Measurements from ENCODE around the gene HOXC6. TPM values are rescaled to one million over a fixed set of nuclear protein-coding genes. Genes with fewer than 3 reads are reported as not detected.

The HOXC6 gene
- total and polyA plus RNA-seq, 9 of the 15 experiments (the other 6 are each of a cell fraction or from before 2014, with no cell fraction given): 0.06 to 4.0 (median 1.4) TPM

DNA sequence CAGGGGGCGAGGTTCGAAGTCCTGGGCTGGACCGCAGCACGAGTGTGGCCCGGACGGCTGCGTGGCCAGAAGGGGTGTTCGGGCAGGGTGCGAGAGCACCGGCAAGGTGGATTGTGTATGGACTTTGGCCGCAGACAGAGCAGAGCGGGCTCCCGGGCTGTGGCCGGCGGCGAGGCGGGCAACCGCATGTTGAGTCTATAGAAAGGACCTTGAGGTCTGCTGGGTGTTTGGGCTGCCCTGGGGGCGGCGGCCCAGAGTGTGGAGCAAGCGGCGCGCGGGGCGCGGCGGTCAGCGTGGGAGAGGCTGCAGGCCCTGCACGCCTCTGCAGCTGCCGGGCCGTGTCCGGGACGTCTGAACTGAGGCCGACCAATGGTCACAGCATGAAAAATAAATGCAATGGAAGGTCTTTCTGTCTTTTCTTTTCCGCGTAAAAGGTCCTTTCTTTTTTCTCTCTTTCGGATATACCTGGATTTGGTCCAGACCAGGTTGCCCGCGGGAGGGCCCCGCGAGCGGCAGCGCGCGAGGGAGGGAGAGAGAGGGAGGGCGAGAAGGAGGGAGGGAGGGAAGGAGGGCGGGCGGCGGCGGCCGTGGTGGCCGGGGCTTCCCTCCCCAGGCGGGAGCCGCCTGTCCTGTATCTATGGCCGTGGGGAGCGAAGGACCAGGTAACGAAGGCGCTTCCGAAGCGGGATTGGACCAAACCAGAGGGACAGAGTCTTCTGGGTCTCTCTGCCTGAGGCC lies 33.8 kb upstream of the HOXC6 start (continued):
- TF ChIP-seq, protein P1, sequence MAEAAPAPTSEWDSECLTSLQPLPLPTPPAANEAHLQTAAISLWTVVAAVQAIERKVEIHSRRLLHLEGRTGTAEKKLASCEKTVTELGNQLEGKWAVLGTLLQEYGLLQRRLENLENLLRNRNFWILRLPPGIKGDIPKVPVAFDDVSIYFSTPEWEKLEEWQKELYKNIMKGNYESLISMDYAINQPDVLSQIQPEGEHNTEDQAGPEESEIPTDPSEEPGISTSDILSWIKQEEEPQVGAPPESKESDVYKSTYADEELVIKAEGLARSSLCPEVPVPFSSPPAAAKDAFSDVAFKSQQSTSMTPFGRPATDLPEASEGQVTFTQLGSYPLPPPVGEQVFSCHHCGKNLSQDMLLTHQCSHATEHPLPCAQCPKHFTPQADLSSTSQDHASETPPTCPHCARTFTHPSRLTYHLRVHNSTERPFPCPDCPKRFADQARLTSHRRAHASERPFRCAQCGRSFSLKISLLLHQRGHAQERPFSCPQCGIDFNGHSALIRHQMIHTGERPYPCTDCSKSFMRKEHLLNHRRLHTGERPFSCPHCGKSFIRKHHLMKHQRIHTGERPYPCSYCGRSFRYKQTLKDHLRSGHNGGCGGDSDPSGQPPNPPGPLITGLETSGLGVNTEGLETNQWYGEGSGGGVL (CRISPR knock-in tag; IDR thresholded peaks at IDR 0.05): no peak
- TF ChIP-seq SMAD4 (CRISPR knock-in tag; conservative IDR thresholded peaks at IDR 0.05): 0 out of 2 replicates have a peak, but pooled peaks have one; percentile 50
- TF ChIP-seq KLF10 (CRISPR knock-in tag; IDR thresholded peaks at IDR 0.05): no peak
- no peak for TF ChIP-seq GATAD2A (IDR thresholded peaks at IDR 0.05)
- TF ChIP-seq NFE2L1 (tag; IDR thresholded peaks at IDR 0.05; ENCODE audit: borderline replicate concordance, low read depth): no peak
- TF ChIP-seq HDAC1 (IDR thresholded peaks at IDR 0.05): peak in 1 of 2 experiments; percentile 35; a peak in 2 of 4 replicates
- no peak for TF ChIP-seq RAD51 (IDR thresholded peaks at IDR 0.05; ENCODE audit: borderline replicate concordance, low read depth)
- no peak for TF ChIP-seq KLF13 (tag; IDR thresholded peaks at IDR 0.05; ENCODE audit: borderline replicate concordance, low read depth)
- TF ChIP-seq, protein P2, sequence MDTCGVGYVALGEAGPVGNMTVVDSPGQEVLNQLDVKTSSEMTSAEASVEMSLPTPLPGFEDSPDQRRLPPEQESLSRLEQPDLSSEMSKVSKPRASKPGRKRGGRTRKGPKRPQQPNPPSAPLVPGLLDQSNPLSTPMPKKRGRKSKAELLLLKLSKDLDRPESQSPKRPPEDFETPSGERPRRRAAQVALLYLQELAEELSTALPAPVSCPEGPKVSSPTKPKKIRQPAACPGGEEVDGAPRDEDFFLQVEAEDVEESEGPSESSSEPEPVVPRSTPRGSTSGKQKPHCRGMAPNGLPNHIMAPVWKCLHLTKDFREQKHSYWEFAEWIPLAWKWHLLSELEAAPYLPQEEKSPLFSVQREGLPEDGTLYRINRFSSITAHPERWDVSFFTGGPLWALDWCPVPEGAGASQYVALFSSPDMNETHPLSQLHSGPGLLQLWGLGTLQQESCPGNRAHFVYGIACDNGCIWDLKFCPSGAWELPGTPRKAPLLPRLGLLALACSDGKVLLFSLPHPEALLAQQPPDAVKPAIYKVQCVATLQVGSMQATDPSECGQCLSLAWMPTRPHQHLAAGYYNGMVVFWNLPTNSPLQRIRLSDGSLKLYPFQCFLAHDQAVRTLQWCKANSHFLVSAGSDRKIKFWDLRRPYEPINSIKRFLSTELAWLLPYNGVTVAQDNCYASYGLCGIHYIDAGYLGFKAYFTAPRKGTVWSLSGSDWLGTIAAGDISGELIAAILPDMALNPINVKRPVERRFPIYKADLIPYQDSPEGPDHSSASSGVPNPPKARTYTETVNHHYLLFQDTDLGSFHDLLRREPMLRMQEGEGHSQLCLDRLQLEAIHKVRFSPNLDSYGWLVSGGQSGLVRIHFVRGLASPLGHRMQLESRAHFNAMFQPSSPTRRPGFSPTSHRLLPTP (IDR thresholded peaks at IDR 0.05; ENCODE audit: borderline replicate concordance, extremely low read depth, insufficient read length): no peak
- TF ChIP-seq, protein P3, sequence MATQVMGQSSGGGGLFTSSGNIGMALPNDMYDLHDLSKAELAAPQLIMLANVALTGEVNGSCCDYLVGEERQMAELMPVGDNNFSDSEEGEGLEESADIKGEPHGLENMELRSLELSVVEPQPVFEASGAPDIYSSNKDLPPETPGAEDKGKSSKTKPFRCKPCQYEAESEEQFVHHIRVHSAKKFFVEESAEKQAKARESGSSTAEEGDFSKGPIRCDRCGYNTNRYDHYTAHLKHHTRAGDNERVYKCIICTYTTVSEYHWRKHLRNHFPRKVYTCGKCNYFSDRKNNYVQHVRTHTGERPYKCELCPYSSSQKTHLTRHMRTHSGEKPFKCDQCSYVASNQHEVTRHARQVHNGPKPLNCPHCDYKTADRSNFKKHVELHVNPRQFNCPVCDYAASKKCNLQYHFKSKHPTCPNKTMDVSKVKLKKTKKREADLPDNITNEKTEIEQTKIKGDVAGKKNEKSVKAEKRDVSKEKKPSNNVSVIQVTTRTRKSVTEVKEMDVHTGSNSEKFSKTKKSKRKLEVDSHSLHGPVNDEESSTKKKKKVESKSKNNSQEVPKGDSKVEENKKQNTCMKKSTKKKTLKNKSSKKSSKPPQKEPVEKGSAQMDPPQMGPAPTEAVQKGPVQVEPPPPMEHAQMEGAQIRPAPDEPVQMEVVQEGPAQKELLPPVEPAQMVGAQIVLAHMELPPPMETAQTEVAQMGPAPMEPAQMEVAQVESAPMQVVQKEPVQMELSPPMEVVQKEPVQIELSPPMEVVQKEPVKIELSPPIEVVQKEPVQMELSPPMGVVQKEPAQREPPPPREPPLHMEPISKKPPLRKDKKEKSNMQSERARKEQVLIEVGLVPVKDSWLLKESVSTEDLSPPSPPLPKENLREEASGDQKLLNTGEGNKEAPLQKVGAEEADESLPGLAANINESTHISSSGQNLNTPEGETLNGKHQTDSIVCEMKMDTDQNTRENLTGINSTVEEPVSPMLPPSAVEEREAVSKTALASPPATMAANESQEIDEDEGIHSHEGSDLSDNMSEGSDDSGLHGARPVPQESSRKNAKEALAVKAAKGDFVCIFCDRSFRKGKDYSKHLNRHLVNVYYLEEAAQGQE (IDR thresholded peaks at IDR 0.05; ENCODE audit: borderline replicate concordance): no peak
- TF ChIP-seq, protein P3 (CRISPR knock-in tag; IDR thresholded peaks at IDR 0.05; ENCODE audit: low read depth): no peak
- TF ChIP-seq ZFPM2 (CRISPR knock-in tag; IDR thresholded peaks at IDR 0.05): no peak
- no peak for TF ChIP-seq WHSC1 (IDR thresholded peaks at IDR 0.05; ENCODE audit: low read length)
- no peak for TF ChIP-seq CBX2 (IDR thresholded peaks at IDR 0.05; ENCODE audit: insufficient read depth, low read length, poor library complexity, severe bottlenecking)
- no peak for TF ChIP-seq CBFB (CRISPR knock-in tag; IDR thresholded peaks at IDR 0.05)
